Measurements from ENCODE around the gene ARMC7.
A peak's percentile ranks its signal among the peaks of the same experiment; 100 is the strongest.
"Not testable (repeated sequence)": the region's sequence is repeated elsewhere in the genome, so short reads cannot be mapped to it uniquely, and the experiment has no call there.

ARMC7 gene

GRCh38 chr17:75124041-75124818, 14.5 kb downstream of the ARMC7 start:
- no peak for DNase-seq (ENCODE audit: low read depth, low spot score)
- H3K4me3 ChIP-seq (ENCODE audit: low read length) = no peak overlapping the region

GRCh38 chr17:75124819-75125162, 15.0 kb downstream of the ARMC7 start:
- no peak overlapping the region for H3K4me3 ChIP-seq (ENCODE audit: low read length)
- no peak for DNase-seq (ENCODE audit: low read depth, low spot score)

DNA sequence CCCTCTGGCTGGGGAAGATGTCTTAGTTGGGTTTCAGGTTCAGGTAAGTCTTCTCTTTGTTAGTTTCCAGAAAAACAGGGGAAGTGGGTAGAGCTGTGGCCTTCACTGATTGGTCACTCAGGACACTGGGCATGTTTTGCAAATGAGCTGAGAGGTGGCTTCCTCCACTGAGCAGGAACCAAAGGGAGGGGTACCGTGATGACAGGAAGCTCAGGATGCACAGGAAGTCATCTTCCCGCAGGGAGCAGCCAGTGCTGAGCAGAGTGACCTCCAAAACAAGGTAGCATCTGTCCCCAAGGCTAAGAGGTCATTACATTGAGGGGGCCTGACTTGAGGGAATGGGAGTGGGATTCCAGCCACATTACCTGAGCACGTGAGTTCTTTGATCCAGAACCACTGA, 16.2 kb downstream of the ARMC7 start:
- H3K4me3 ChIP-seq (ENCODE audit: low read length) = no peak overlapping the region
- DNase-seq (ENCODE audit: low read depth, low spot score) = no peak

DNA sequence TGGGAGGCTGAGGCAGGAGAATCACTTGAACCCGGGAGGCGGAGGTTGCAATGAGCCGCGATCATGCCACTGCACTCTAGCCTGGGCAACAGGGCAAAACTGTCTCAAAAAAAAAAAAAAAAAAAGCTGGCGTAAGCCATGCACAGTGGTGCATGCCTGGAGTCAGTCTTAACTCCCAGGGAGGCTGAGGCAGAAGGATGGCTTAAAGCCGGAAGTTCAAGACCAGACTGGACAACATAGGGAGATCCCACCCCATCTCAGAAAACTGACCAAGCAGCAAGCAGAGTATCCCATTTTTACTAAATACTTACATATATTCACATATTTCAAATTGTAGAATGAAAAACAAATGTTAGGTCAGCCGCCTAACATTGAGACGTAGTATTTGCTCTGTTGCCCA, 17.2 kb downstream of the ARMC7 start:
- DNase-seq (ENCODE audit: low read depth, low spot score) = no peak
- no peak overlapping the region for H3K4me3 ChIP-seq (ENCODE audit: low read length)

DNA sequence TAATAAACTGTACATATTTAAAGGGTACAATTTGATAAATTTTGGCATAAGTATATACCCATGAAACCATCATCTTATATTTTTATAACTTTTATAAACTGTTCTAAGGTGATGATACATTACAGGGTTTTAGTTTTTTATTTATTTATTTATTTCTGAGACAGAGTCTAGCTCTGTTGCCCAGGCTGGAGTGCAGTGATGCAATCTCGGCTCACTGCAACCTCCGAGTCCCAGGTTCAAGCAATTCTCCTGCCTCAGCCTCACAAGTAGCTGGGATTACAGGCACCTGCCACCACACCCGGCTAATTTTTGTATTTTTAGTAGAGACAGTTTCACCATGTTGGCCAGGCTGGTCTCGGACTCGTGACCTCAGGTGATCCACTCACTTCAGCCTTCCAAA, 18.2 kb downstream of the ARMC7 start:
- not testable (repeated sequence) for DNase-seq (ENCODE audit: low read depth, low spot score); H3K4me3 ChIP-seq (ENCODE audit: low read length)

DNA sequence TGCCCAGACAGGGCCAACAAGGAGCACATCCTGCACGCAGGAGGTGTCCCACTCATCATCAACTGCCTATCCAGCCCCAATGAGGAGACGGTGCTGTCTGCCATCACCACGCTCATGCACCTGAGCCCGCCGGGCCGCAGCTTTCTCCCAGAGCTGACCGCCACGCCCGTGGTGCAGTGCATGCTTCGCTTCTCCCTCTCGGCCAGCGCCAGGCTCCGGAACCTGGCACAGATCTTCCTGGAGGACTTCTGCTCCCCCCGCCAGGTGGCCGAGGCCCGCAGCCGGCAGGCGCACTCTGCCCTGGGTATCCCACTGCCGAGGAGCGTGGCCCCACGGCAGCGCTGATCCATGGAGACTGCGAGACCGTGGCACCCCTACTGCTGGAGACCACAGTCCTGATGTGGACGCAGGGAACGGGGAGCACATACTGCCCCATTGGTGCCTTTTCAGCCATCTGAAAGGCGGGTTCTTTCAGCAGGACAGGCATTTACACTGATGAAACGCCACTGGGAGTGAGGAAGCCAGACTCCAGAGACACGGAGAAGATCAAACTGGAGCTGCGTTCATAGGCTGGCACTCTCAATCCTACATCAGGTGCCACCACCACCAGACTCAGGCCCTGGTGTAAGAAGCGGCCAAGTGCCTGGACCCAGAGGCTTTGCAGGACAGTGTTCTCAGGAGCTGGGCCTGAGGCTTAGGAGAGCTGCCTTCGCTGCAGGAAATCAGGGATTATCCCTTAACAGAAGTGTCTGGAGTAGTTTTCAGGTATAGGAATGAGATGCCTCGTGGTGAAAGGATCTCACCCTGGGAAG, 19.1 kb downstream of the ARMC7 start:
- no peak for DNase-seq (ENCODE audit: low read depth, low spot score)
- H3K4me3 ChIP-seq (ENCODE audit: low read length) = no peak overlapping the region

DNA sequence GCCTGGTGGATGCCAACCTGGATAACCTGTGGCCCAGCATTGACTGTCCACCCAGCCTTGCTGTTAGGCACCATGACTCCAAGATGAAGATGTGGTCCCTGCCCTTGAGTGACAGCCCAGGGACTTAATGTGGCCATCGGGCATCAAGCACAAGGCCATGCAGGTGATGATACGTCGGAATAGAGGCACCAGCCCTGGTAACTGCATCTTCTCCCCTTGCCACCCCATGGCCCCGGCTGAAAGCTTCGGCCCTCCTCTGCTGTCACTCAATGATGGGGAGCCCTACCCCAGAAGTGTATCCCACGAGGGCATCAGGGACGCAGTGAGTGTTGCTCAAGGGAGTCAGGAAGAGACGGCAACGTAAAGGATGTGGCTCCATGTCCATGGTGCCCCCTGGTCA, 19.8 kb downstream of the ARMC7 start:
- DNase-seq (ENCODE audit: low read depth, low spot score) = no peak
- H3K4me3 ChIP-seq (ENCODE audit: low read length) = no peak overlapping the region

- no peak for DNase-seq (ENCODE audit: low read depth, low spot score)
- peak overlapping the region; percentile 74 for H3K4me3 ChIP-seq (ENCODE audit: low read length)
Measured at GRCh38 chr17:75130059-75130631, 20.4 kb downstream of the ARMC7 start.

GRCh38 chr17:75130632-75131277, 21.0 kb downstream of the ARMC7 start:
- DNase-seq (ENCODE audit: low read depth, low spot score) = peak; percentile 67

GRCh38 chr17:75131278-75132017, 21.7 kb downstream of the ARMC7 start, which contains the start of gene NT5C:
TSS of gene NT5C (minus strand) at chr17:75131742. CDS start at chr17:75131707, 35 bp downstream.
- H3K4me3 ChIP-seq (ENCODE audit: low read length) = peak within 1 kb of the TSS; percentile 74

More at GRCh38 chr17:75130632-75131277, 21.0 kb downstream of the ARMC7 start:
- peak overlapping the region; percentile 74 for H3K4me3 ChIP-seq (ENCODE audit: low read length)

DNA sequence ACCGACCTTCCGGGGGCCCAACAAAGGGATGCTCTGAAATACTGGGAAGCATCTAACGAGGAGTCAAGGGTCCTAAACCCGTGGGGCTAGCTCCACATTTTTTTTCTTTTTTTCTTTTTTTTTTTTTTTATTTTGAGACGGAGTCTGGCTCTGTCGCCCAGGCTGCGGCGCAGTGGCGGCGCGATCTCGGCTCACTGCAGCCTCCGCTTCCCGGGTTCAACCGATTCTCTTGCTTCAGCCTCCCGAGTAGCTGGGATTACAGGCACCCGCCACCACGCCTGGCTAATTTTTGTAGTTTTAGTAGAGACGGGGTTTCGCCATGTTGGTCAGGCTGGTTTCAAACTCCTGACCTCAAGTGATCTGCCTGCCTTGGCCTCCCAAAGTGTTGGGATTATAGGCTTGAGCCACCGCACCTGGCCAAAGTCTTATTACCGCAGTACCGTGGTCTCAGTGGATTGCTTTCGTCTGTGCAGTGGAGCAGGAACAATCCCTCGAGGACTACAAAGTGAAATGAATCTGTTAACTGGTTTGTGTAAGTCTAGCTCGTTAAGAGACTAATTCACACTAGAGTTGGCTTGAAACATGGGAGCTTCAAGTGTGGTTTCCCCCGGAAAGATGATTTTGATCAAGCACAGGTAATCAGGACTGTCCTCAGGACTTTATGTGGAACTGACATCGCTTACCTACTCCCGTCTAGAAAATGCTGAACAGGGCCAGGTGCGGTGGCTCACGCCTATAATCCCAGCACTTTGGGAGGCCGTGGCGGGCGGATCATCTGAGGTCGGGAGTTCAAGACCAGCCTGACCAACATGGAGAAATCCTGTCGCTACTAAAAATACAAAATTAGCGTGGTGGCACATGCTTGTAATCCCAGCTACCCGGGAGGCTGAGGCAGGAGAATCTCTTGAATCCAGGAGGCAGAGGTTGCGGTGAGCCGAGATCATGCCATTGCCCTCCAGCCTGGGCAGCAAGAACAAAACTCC, 22.5 kb downstream of the ARMC7 start:
- not testable (repeated sequence) for DNase-seq (ENCODE audit: low read depth, low spot score)
- H3K4me3 ChIP-seq (ENCODE audit: low read length) = peak overlapping the region; percentile 74

More at GRCh38 chr17:75131278-75132017, 21.7 kb downstream of the ARMC7 start, which contains the start of gene NT5C:
- peak; percentile 49 for DNase-seq (ENCODE audit: low read depth, low spot score)

DNA sequence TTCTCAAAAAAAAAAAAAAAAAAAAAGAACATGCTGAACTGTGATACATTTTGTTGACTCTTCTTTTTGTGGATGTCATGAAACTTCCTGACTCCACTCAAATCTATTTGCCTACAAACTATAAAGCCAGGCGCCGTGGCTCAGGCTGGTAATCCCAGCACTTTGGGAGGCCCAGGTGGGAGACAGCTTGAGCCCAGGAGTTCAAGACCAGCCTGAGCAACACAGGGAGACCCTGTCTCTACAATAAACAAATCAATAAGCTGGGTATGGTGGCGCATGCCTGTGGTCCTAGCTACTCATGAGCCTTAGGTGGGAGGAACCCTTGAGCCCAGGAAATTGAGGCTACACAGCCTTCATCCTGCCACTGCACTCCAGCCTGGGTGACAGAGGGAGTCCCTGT, 23.2 kb downstream of the ARMC7 start:
- DNase-seq (ENCODE audit: low read depth, low spot score) = no peak
- no peak overlapping the region for H3K4me3 ChIP-seq (ENCODE audit: low read length)

DNA sequence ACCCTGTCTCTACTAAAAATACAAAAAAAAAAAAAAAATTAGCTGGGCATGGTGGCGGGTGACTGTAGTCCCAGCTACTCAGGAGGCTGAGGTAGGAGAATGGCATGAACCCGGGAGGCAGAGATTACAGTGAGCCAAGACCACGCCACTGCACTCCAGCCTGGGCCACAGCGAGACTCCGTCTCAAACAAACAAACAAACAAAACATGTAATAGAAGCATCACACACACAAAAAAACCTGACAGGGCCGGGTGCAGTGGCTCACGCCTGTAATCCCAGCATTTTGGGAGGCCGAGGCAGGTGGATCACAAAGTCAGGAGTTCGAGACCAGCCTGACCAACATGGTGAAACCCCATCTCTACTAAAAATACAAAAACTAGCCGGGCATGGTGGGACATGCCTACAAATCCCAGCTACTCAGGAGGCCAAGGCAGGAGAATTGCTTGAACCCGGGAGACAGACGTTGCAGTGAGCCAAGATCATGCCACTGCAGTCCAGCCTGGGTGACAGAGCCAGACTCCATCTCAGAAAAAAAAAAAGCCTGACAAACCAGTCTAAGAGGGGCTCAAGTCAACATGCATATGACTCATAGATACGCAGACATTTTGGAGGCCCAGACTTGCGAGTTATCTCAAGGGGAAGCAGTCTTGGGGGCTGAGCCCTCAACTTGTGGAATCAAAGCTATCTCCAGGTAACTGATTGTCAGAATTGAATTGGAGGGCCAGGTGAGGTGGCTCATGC, 24.0 kb downstream of the ARMC7 start:
- H3K4me3 ChIP-seq (ENCODE audit: low read length); DNase-seq (ENCODE audit: low read depth, low spot score): not testable (repeated sequence)

GRCh38 chr17:75135452-75135851, 25.7 kb downstream of the ARMC7 start:
- DNase-seq (ENCODE audit: low read depth, low spot score) = no peak
- H3K4me3 ChIP-seq (ENCODE audit: low read length) = no peak overlapping the region

GRCh38 chr17:75135946-75136345, 26.2 kb downstream of the ARMC7 start:
- H3K4me3 ChIP-seq (ENCODE audit: low read length) = no peak overlapping the region
- DNase-seq (ENCODE audit: low read depth, low spot score) = no peak

DNA sequence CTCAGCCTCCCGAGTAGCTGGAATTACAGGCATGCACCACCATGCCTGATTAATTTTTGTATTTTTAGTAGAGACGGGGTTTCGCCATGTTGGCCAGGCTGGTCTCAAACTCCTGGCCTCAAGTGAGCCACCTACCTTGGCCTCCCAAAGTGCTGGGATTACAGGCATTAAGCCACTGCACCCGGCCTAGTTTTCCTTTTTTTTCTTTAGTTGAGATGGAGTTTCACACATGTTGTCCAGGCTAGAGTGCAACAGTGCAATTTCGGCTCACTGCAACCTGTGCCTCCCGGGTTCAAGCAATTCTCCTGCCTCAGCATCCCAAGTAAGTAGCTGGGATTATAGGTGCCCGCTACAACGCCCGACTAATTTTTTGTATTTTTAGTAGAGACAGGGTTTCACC, 28.0 kb downstream of the ARMC7 start:
- DNase-seq (ENCODE audit: low read depth, low spot score); H3K4me3 ChIP-seq (ENCODE audit: low read length): not testable (repeated sequence)

- DNase-seq (ENCODE audit: low read depth, low spot score) = no peak
- no peak overlapping the region for H3K4me3 ChIP-seq (ENCODE audit: low read length)
Measured at GRCh38 chr17:75138519-75138918, 28.8 kb downstream of the ARMC7 start.
